Ishikawa (cell line): ENCODE results near the gene FYB2.

Source experiments
- CEBPB ChIP-seq: IDR thresholded peaks from 2 replicates; pipeline ENCODE4 v1.6.1; 2012
- FOXM1 ChIP-seq: IDR thresholded peaks from 2 replicates; pipeline ENCODE4 v1.6.1; 2012; ENCODE audit warnings: low read depth, borderline replicate concordance
- RAD21 ChIP-seq: IDR thresholded peaks from 2 replicates; pipeline ENCODE4 v1.6.1; 2012; ENCODE audit warnings: low read depth
- REST ChIP-seq: IDR thresholded peaks from 2 replicates; pipeline ENCODE4 v1.6.1; 2012; ENCODE audit warnings: low read depth, mild to moderate bottlenecking
- TAF1 ChIP-seq: IDR thresholded peaks from 2 replicates; pipeline ENCODE4 v1.6.1; 2012; ENCODE audit warnings: low read depth, mild to moderate bottlenecking
- TEAD4 ChIP-seq: IDR thresholded peaks from 2 replicates; pipeline ENCODE4 v1.6.1; 2012
- ZBTB7A ChIP-seq: IDR thresholded peaks from 2 replicates; pipeline ENCODE4 v1.6.1; 2012; ENCODE audit warnings: low read depth
- TF ChIP-seq, protein P1 (sequence below): IDR thresholded peaks from 2 replicates; pipeline ENCODE4 v1.6.1; 2012

- no peak for TF ChIP-seq FOXM1
- TF ChIP-seq RAD21: no peak
- TF ChIP-seq TAF1: no peak
- TF ChIP-seq ZBTB7A: no peak
- TF ChIP-seq REST: no peak
- TF ChIP-seq TEAD4: no peak
- TF ChIP-seq, protein P1, sequence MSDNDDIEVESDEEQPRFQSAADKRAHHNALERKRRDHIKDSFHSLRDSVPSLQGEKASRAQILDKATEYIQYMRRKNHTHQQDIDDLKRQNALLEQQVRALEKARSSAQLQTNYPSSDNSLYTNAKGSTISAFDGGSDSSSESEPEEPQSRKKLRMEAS: no peak
- TF ChIP-seq CEBPB: no peak
These were observed 147.7 kb downstream of the FYB2 start for GRCh38 chr1:56671542-56671941.
